ENCODE results near the gene PRSS8.
A peak's percentile ranks its signal among the peaks of the same experiment; 100 is the strongest.

The PRSS8 gene

GRCh38 chr16:31128711-31129567, 6.6 kb downstream of the PRSS8 start:
- no peak for DNase-seq

- DNase-seq = no peak
Measured at GRCh38 chr16:31127182-31127581, 8.3 kb downstream of the PRSS8 start.

- no peak for DNase-seq
Measured at GRCh38 chr16:31125844-31126243, 9.7 kb downstream of the PRSS8 start.

GRCh38 chr16:31120129-31120528, 15.4 kb downstream of the PRSS8 start:
- no peak for DNase-seq

GRCh38 chr16:31118223-31119155, 17.0 kb downstream of the PRSS8 start:
- DNase-seq = no peak

GRCh38 chr16:31117384-31118222, 17.9 kb downstream of the PRSS8 start, which contains the start of gene KAT8:
KAT8 (plus strand) TSS chr16:31117664; CDS start chr16:31117682, 18 bp downstream.
- peak; percentile 96 for DNase-seq

GRCh38 chr16:31114468-31114867, 21.1 kb downstream of the PRSS8 start:
- no peak for DNase-seq

GRCh38 chr16:31113121-31114120, 22.1 kb downstream of the PRSS8 start:
- no peak for DNase-seq

GRCh38 chr16:31112711-31113110, 22.8 kb downstream of the PRSS8 start:
- DNase-seq = no peak

- DNase-seq = no peak
Measured at GRCh38 chr16:31111881-31112466, 23.6 kb downstream of the PRSS8 start.

GRCh38 chr16:31110106-31111034, 25.2 kb downstream of the PRSS8 start:
- no peak for DNase-seq

- DNase-seq = no peak
Measured at GRCh38 chr16:31109622-31110021, 25.9 kb downstream of the PRSS8 start.

- no peak for DNase-seq
Measured at GRCh38 chr16:31108794-31109558, 26.6 kb downstream of the PRSS8 start.

GRCh38 chr16:31108035-31108793, 27.3 kb downstream of the PRSS8 start, which contains the start of gene BCKDK:
BCKDK (plus strand) TSS chr16:31108386; CDS start chr16:31109224, 838 bp downstream.
- peak; percentile 38 for DNase-seq

GRCh38 chr16:31107465-31107867, 28.1 kb downstream of the PRSS8 start:
- DNase-seq = no peak

GRCh38 chr16:31106509-31107464, 28.7 kb downstream of the PRSS8 start:
- no peak for DNase-seq
